Naive B cell (primary cell): ENCODE data around the gene NFIX. TPM values are rescaled to one million over a fixed set of nuclear protein-coding genes. Genes with fewer than 3 reads are reported as not detected.
A peak's percentile ranks its signal among the peaks of the same experiment; 100 is the strongest.

Source experiments
- ATAC-seq, 2 donors: fragments of 150-1000 bp; cut with Tn5 transposase; 2 replicates each; pipeline ENCODE4 v1.10.0; 2021; ENCODE audit warnings: low read depth in 2 of 2, mild to moderate bottlenecking in 2 of 2, moderate library complexity in 2 of 2
- DNase-seq: peaks from one replicate; pipeline ENCODE4 v3.0.0; 2022
- H3K27ac Mint-ChIP-seq, 6 donors: one replicate each; pipeline ENCODE4 v1.8.0; 2020 to 2022; ENCODE audit warnings: mild to moderate bottlenecking in 6 of 6, mixed read lengths in 6 of 6, moderate library complexity in 5 of 6, inconsistent platforms in 2 of 6
- H3K27me3 Mint-ChIP-seq, 3 donors: one replicate each; pipeline ENCODE4 v1.8.0; 2021 to 2022; ENCODE audit warnings: mixed read lengths in 3 of 3, mild to moderate bottlenecking in 1 of 3
- H3K36me3 Mint-ChIP-seq, 2 donors: one replicate each; pipeline ENCODE4 v1.8.0; 2020 to 2022; ENCODE audit warnings: mixed read lengths in 2 of 2, inconsistent platforms in 1 of 2, mild to moderate bottlenecking in 1 of 2
- H3K4me1 Mint-ChIP-seq, 3 donors: one replicate each; pipeline ENCODE4 v1.8.0; 2020 to 2022; ENCODE audit warnings: mixed read lengths in 3 of 3, inconsistent platforms in 1 of 3, mild to moderate bottlenecking in 1 of 3, moderate library complexity in 1 of 3
- H3K4me3 Mint-ChIP-seq, 8 donors: one replicate each; pipeline ENCODE4 v1.8.0; 2020 to 2022; ENCODE audit warnings: mild to moderate bottlenecking in 8 of 8, mixed read lengths in 8 of 8, moderate library complexity in 8 of 8, inconsistent platforms in 2 of 8
- H3K9me3 Mint-ChIP-seq, 7 donors: one replicate each; pipeline ENCODE4 v1.8.0; 2020 to 2022; ENCODE audit warnings: mixed read lengths in 7 of 7, mild to moderate bottlenecking in 5 of 7, inconsistent platforms in 2 of 7, moderate library complexity in 1 of 7
- polyA plus RNA-seq, 6 donors: library from polyadenylated mRNA; unstranded; fragments of 300-500 nt; fragmentation: Illumina TruSeq; gene quantifications; one replicate each; pipeline ENCODE4 v1.2.3, GENCODE V29; 2021; ENCODE audit warnings: low read depth in 6 of 6

The NFIX gene
- polyA plus RNA-seq, 6 donors from 2014 or later = 0.21 to 2.1 (median 1.1) TPM; not detected in 2

GRCh38 chr19:13010038-13010991 lies 15.0 kb downstream of the NFIX start:
- Mint-ChIP-seq H3K27me3 (peaks cover 31 to 74% (median 67%) of the 10 kb centered on the region in 3 donors), H3K4me3 (peak overlapping the region in 1 of 8 donors; percentile 35), H3K36me3 (peaks cover 0 to 12% of the 10 kb centered on the region in 2 donors), H3K27ac (peak overlapping the region in 1 of 6 donors; percentile 47), H3K4me1 (peaks cover 22 to 36% (median 34%) of the 10 kb centered on the region in 3 donors), H3K9me3 (peaks cover 0 to 2% (median 0%) of the 10 kb centered on the region in 7 donors)
- DNase-seq (no peak), ATAC-seq (no peak)

GRCh38 chr19:13010992-13011652 lies 15.8 kb downstream of the NFIX start:
- H3K27ac Mint-ChIP-seq = peak overlapping the region in 4 of 6 donors; percentile 11 to 94 (median 54)
- H3K27me3 Mint-ChIP-seq = peaks cover 37 to 79% (median 71%) of the 10 kb centered on the region in 3 donors
- H3K9me3 Mint-ChIP-seq = peaks cover 0 to 2% (median 0%) of the 10 kb centered on the region in 7 donors
- peaks cover 28 to 42% (median 39%) of the 10 kb centered on the region in 3 donors for H3K4me1 Mint-ChIP-seq
- DNase-seq (no peak), ATAC-seq (no peak)
- H3K36me3 Mint-ChIP-seq = peaks cover 0 to 12% of the 10 kb centered on the region in 2 donors
- peak overlapping the region in 7 of 8 donors; percentile 9 to 98 (median 49) for H3K4me3 Mint-ChIP-seq

- H3K27ac Mint-ChIP-seq = peak overlapping the region in 4 of 6 donors; percentile 11 to 94 (median 54)
- ATAC-seq (no peak), DNase-seq (no peak)
Measured at GRCh38 chr19:13011653-13012389, 16.5 kb downstream of the NFIX start.

GRCh38 chr19:13012390-13012689 lies 17.1 kb downstream of the NFIX start:
- H3K4me1 Mint-ChIP-seq = peaks cover 34 to 52% (median 45%) of the 10 kb centered on the region in 3 donors
- H3K27ac Mint-ChIP-seq = peak overlapping the region in 2 of 6 donors; percentile 83 to 89
- peaks cover 0 to 12% of the 10 kb centered on the region in 2 donors for H3K36me3 Mint-ChIP-seq
- no peak for ATAC-seq
- peaks cover 37 to 89% (median 81%) of the 10 kb centered on the region in 3 donors for H3K27me3 Mint-ChIP-seq
- H3K4me3 Mint-ChIP-seq = peak overlapping the region; percentile 87 to 98 (median 94)
- no peak for DNase-seq
- peaks cover 0 to 2% (median 0%) of the 10 kb centered on the region in 7 donors for H3K9me3 Mint-ChIP-seq

More at GRCh38 chr19:13011653-13012389, 16.5 kb downstream of the NFIX start:
- Mint-ChIP-seq H3K27me3 (peaks cover 37 to 84% (median 76%) of the 10 kb centered on the region in 3 donors), H3K36me3 (peaks cover 0 to 12% of the 10 kb centered on the region in 2 donors), H3K4me1 (peaks cover 33 to 49% (median 45%) of the 10 kb centered on the region in 3 donors), H3K4me3 (peak overlapping the region in 6 of 8 donors; percentile 9 to 98 (median 78)), H3K9me3 (peaks cover 0 to 2% (median 0%) of the 10 kb centered on the region in 7 donors)

GRCh38 chr19:13012690-13013608 lies 17.7 kb downstream of the NFIX start:
- peak overlapping the region; percentile 87 to 98 (median 94) for H3K4me3 Mint-ChIP-seq
- H3K4me1 Mint-ChIP-seq = peaks cover 34 to 52% (median 45%) of the 10 kb centered on the region in 3 donors
- DNase-seq (no peak), ATAC-seq (peak; percentile 35 to 37)
- H3K9me3 Mint-ChIP-seq = peaks cover 0 to 2% (median 0%) of the 10 kb centered on the region in 7 donors
- peaks cover 0 to 12% of the 10 kb centered on the region in 2 donors for H3K36me3 Mint-ChIP-seq
- peak overlapping the region; percentile 22 to 89 (median 86) for H3K27ac Mint-ChIP-seq
- peaks cover 43 to 89% (median 86%) of the 10 kb centered on the region in 3 donors for H3K27me3 Mint-ChIP-seq

- peak overlapping the region; percentile 87 to 98 (median 92) for H3K4me3 Mint-ChIP-seq
- H3K27ac Mint-ChIP-seq = peak overlapping the region in 5 of 6 donors; percentile 44 to 85 (median 65)
- peaks cover 0 to 2% (median 0%) of the 10 kb centered on the region in 7 donors for H3K9me3 Mint-ChIP-seq
- peaks cover 44 to 89% (median 84%) of the 10 kb centered on the region in 3 donors for H3K27me3 Mint-ChIP-seq
- DNase-seq = no peak
- H3K4me1 Mint-ChIP-seq = peaks cover 34 to 52% (median 45%) of the 10 kb centered on the region in 3 donors
- peak; percentile 43 to 46 for ATAC-seq
- peaks cover 0 to 12% of the 10 kb centered on the region in 2 donors for H3K36me3 Mint-ChIP-seq
Measured at GRCh38 chr19:13013649-13014048, 18.4 kb downstream of the NFIX start.

GRCh38 chr19:13014101-13014920 lies 19.0 kb downstream of the NFIX start:
- H3K36me3 Mint-ChIP-seq = peaks cover 0 to 12% of the 10 kb centered on the region in 2 donors
- DNase-seq = no peak
- peaks cover 0 to 2% (median 0%) of the 10 kb centered on the region in 7 donors for H3K9me3 Mint-ChIP-seq
- peaks cover 34 to 52% (median 45%) of the 10 kb centered on the region in 3 donors for H3K4me1 Mint-ChIP-seq
- H3K27ac Mint-ChIP-seq = peak overlapping the region in 5 of 6 donors; percentile 44 to 87 (median 83)
- H3K4me3 Mint-ChIP-seq = peak overlapping the region; percentile 87 to 98 (median 92)
- peak in 1 of 2 donors; percentile 17 for ATAC-seq
- H3K27me3 Mint-ChIP-seq = peaks cover 44 to 85% (median 81%) of the 10 kb centered on the region in 3 donors

- Mint-ChIP-seq H3K27ac (peak overlapping the region in 3 of 6 donors; percentile 60 to 87 (median 83)), H3K4me3 (peak overlapping the region in 7 of 8 donors; percentile 65 to 98 (median 93)), H3K36me3 (peaks cover 0 to 12% of the 10 kb centered on the region in 2 donors), H3K4me1 (peaks cover 34 to 52% (median 45%) of the 10 kb centered on the region in 3 donors), H3K9me3 (peaks cover 0 to 2% (median 0%) of the 10 kb centered on the region in 7 donors), H3K27me3 (peaks cover 40 to 85% (median 81%) of the 10 kb centered on the region in 3 donors)
- no peak for DNase-seq
- no peak for ATAC-seq
Measured at GRCh38 chr19:13014921-13015280, 19.6 kb downstream of the NFIX start.

GRCh38 chr19:13015361-13016223 lies 20.3 kb downstream of the NFIX start:
- peak overlapping the region in 6 of 8 donors; percentile 42 to 76 (median 68) for H3K4me3 Mint-ChIP-seq
- peak overlapping the region in 2 of 6 donors; percentile 26 to 78 for H3K27ac Mint-ChIP-seq
- peaks cover 40 to 83% (median 77%) of the 10 kb centered on the region in 3 donors for H3K27me3 Mint-ChIP-seq
- ATAC-seq = peak in 1 of 2 donors; percentile 15
- H3K36me3 Mint-ChIP-seq = peaks cover 0 to 12% of the 10 kb centered on the region in 2 donors
- H3K4me1 Mint-ChIP-seq = peaks cover 34 to 52% (median 45%) of the 10 kb centered on the region in 3 donors
- no peak for DNase-seq
- H3K9me3 Mint-ChIP-seq = peaks cover 0 to 2% (median 0%) of the 10 kb centered on the region in 7 donors

- no peak for DNase-seq
- Mint-ChIP-seq H3K9me3 (peaks cover 0 to 2% (median 0%) of the 10 kb centered on the region in 7 donors), H3K27ac (no peak overlapping the region)
Measured at GRCh38 chr19:13016245-13016627, 21.0 kb downstream of the NFIX start.

More at GRCh38 chr19:13016245-13016627, 21.0 kb downstream of the NFIX start:
- H3K4me3 Mint-ChIP-seq = peak overlapping the region in 4 of 8 donors; percentile 31 to 62 (median 59)
- H3K27me3 Mint-ChIP-seq = peaks cover 40 to 80% (median 75%) of the 10 kb centered on the region in 3 donors
- H3K36me3 Mint-ChIP-seq = peaks cover 0 to 12% of the 10 kb centered on the region in 2 donors
- no peak for ATAC-seq
- H3K4me1 Mint-ChIP-seq = peaks cover 34 to 48% (median 45%) of the 10 kb centered on the region in 3 donors
